Neural cell (in vitro differentiated cells): ENCODE results near the gene ARHGAP40. TPM values are rescaled to one million over a fixed set of nuclear protein-coding genes. Genes with fewer than 3 reads are reported as not detected.

Source experiments
- H2AFZ ChIP-seq: fragments of 200-600, 300-800 bp; sonication (generic), shearing (Covaris generic); 2 replicates; pipeline ENCODE4 v1.6.0; 2014; ENCODE audit warnings: low read depth, mild to moderate bottlenecking, antibody characterized with exemption, low read length, moderate library complexity
- H3F3A ChIP-seq: fragments of 200-600 bp; shearing (Covaris generic); 2 replicates; pipeline ENCODE4 v1.6.1; 2016; ENCODE audit warnings: mild to moderate bottlenecking, moderate library complexity, mixed read lengths, antibody characterized with exemption, low read length; ENCODE audit not compliant: insufficient read depth, poor library complexity, severe bottlenecking
- H3K27ac ChIP-seq: fragments of 200-600, 300-800 bp; sonication (generic), shearing (Covaris generic); 2 replicates; pipeline ENCODE4 v1.5.1; 2014; ENCODE audit warnings: mild to moderate bottlenecking, low read length, moderate library complexity
- H3K27me3 ChIP-seq: fragments of 300-800, 200-600 bp; sonication (generic), shearing (Covaris generic); 2 replicates; pipeline ENCODE4 v1.6.0; 2014; ENCODE audit warnings: mild to moderate bottlenecking, low read depth, low read length, moderate library complexity; ENCODE audit not compliant: insufficient read depth
- H3K36me3 ChIP-seq: fragments of 300-800, 200-600 bp; sonication (generic), shearing (Covaris generic); 2 replicates; pipeline ENCODE4 v1.5.1; 2014; ENCODE audit warnings: mild to moderate bottlenecking, antibody characterized with exemption, low read length, moderate library complexity; ENCODE audit not compliant: insufficient read depth
- H3K4me2 ChIP-seq: fragments of 300-800, 200-600 bp; sonication (generic), shearing (Covaris generic); 2 replicates; pipeline ENCODE4 v1.6.0; 2014; ENCODE audit warnings: mild to moderate bottlenecking, low read length
- H3K4me3 ChIP-seq: fragments of 300-800, 200-600 bp; sonication (generic), shearing (Covaris generic); 2 replicates; pipeline ENCODE4 v1.5.1; 2014; ENCODE audit warnings: mild to moderate bottlenecking, low read length, moderate library complexity
- H3K79me2 ChIP-seq: fragments of 200-600 bp; shearing (Covaris generic); replicated peaks from 2 replicates; pipeline ENCODE4 v1.6.0; 2014; ENCODE audit warnings: mild to moderate bottlenecking, low read length, moderate library complexity; ENCODE audit not compliant: insufficient read depth
- H3K9ac ChIP-seq: fragments of 300-800, 200-600 bp; sonication (generic), shearing (Covaris generic); 2 replicates; pipeline ENCODE4 v1.6.1; 2016; ENCODE audit warnings: mild to moderate bottlenecking, low read length, mixed read lengths
- H3K9me2 ChIP-seq: fragments of 200-600 bp; shearing (Covaris generic); 2 replicates; pipeline ENCODE4 v1.6.1; 2016; ENCODE audit warnings: mild to moderate bottlenecking, low read length, mixed read lengths; ENCODE audit not compliant: insufficient read depth
- H3K9me3 ChIP-seq: fragments of 200-600, 300-800 bp; sonication (generic), shearing (Covaris generic); 2 replicates; pipeline ENCODE4 v1.6.1; 2016; ENCODE audit warnings: mild to moderate bottlenecking, mixed run types, low read length, moderate library complexity, mixed read lengths
- H4K20me1 ChIP-seq: fragments of 200-600 bp; shearing (Covaris generic); 2 replicates; pipeline ENCODE4 v1.6.1; 2016; ENCODE audit warnings: mild to moderate bottlenecking, mixed run types; ENCODE audit not compliant: insufficient read depth
- CTCF ChIP-seq: fragments of 450-650 bp; IDR thresholded peaks from 2 replicates; pipeline ENCODE4 v1.5.1; 2014; ENCODE audit warnings: antibody characterized with exemption, mild to moderate bottlenecking, moderate library complexity; ENCODE audit not compliant: poor library complexity, severe bottlenecking
- EP300 ChIP-seq: fragments of 450-650 bp; conservative IDR thresholded peaks from 2 replicates; pipeline ENCODE4 v1.6.1; 2014; ENCODE audit warnings: antibody characterized with exemption, mild to moderate bottlenecking, moderate library complexity; ENCODE audit not compliant: poor library complexity, severe bottlenecking
- EZH2 ChIP-seq: fragments of 200-600, 300-800 bp; shearing (Covaris generic), sonication (generic); IDR thresholded peaks from 2 replicates; pipeline ENCODE4 v1.6.1; 2014; ENCODE audit warnings: antibody characterized with exemption, low read length, borderline replicate concordance, mild to moderate bottlenecking; ENCODE audit not compliant: insufficient read depth, poor library complexity, severe bottlenecking
- MXI1 ChIP-seq: fragments of 450-650 bp; conservative IDR thresholded peaks from 2 replicates; pipeline ENCODE4 v1.6.1; 2014; ENCODE audit warnings: antibody characterized with exemption, mild to moderate bottlenecking; ENCODE audit not compliant: poor library complexity, severe bottlenecking
- POLR2AphosphoS5 ChIP-seq: IDR thresholded peaks from 2 replicates; pipeline ENCODE4 v1.6.1; 2012
- RAD21 ChIP-seq: fragments of 450-650 bp; conservative IDR thresholded peaks from 2 replicates; pipeline ENCODE4 v1.6.1; 2014; ENCODE audit warnings: antibody characterized with exemption, mild to moderate bottlenecking, moderate library complexity
- SMC3 ChIP-seq: fragments of 450-650 bp; conservative IDR thresholded peaks from 2 replicates; pipeline ENCODE4 v1.6.1; 2014; ENCODE audit warnings: antibody characterized with exemption, mild to moderate bottlenecking, moderate library complexity; ENCODE audit not compliant: poor library complexity
- TAF1 ChIP-seq: IDR thresholded peaks from 2 replicates; pipeline ENCODE4 v1.6.1; 2012; ENCODE audit warnings: low read depth
- polyA plus RNA-seq: library from polyadenylated mRNA; depleted of rRNA; stranded (reverse); fragments of >200 nt; gene quantifications from 2 replicates; pipeline ENCODE4 v1.2.3, GENCODE V29; 2014
- TF ChIP-seq, protein P1 (sequence below): IDR thresholded peaks from 2 replicates; pipeline ENCODE4 v1.6.1; 2012; ENCODE audit warnings: borderline replicate concordance

ARHGAP40 gene
- polyA plus RNA-seq, 1 donor from 2014 or later, result 0.61 TPM

GRCh38 chr20:38586181-38586525, 15.5 kb upstream of the ARHGAP40 start (continued):
- TF ChIP-seq, protein P1, sequence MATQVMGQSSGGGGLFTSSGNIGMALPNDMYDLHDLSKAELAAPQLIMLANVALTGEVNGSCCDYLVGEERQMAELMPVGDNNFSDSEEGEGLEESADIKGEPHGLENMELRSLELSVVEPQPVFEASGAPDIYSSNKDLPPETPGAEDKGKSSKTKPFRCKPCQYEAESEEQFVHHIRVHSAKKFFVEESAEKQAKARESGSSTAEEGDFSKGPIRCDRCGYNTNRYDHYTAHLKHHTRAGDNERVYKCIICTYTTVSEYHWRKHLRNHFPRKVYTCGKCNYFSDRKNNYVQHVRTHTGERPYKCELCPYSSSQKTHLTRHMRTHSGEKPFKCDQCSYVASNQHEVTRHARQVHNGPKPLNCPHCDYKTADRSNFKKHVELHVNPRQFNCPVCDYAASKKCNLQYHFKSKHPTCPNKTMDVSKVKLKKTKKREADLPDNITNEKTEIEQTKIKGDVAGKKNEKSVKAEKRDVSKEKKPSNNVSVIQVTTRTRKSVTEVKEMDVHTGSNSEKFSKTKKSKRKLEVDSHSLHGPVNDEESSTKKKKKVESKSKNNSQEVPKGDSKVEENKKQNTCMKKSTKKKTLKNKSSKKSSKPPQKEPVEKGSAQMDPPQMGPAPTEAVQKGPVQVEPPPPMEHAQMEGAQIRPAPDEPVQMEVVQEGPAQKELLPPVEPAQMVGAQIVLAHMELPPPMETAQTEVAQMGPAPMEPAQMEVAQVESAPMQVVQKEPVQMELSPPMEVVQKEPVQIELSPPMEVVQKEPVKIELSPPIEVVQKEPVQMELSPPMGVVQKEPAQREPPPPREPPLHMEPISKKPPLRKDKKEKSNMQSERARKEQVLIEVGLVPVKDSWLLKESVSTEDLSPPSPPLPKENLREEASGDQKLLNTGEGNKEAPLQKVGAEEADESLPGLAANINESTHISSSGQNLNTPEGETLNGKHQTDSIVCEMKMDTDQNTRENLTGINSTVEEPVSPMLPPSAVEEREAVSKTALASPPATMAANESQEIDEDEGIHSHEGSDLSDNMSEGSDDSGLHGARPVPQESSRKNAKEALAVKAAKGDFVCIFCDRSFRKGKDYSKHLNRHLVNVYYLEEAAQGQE, result no peak

DNA sequence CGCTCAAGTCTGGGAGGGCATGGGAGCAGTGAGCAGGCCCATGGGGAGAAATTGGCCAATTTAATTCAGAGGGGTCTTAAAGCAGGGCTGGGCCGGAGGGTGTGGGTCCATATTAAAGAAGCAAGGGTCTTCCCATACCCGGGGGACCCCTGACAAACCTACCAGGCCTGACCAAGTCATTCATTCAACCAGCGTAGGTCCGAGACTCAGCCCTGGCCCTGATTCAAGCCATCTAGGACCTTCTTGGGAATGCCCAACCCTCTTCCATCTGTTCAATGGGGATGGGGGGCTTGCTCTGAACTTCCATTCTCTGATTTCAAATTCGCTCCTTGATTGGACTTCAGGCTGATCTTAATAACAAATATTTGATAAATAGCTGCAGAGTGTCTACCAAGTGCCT, 13.3 kb upstream of the ARHGAP40 start:
- Histone ChIP-seq H3K9ac (no peak overlapping the region), H3K27me3 (no peaks in the 10 kb centered on the region), H3K27ac (no peak overlapping the region), H3K9me2 (no peaks in the 10 kb centered on the region), H3K36me3 (no peaks in the 10 kb centered on the region), H3K79me2 (no peaks in the 10 kb centered on the region), H3K4me2 (no peak overlapping the region), H3F3A (no peaks in the 10 kb centered on the region), H3K4me3 (no peak overlapping the region), H3K9me3 (no peaks in the 10 kb centered on the region), H4K20me1 (no peaks in the 10 kb centered on the region), H2AFZ (no peak overlapping the region)
- no peak for TF ChIP-seq SMC3
- no peak for TF ChIP-seq CTCF
- no peak for TF ChIP-seq EP300
- TF ChIP-seq POLR2AphosphoS5, result no peak
- no peak for TF ChIP-seq EZH2

DNA sequence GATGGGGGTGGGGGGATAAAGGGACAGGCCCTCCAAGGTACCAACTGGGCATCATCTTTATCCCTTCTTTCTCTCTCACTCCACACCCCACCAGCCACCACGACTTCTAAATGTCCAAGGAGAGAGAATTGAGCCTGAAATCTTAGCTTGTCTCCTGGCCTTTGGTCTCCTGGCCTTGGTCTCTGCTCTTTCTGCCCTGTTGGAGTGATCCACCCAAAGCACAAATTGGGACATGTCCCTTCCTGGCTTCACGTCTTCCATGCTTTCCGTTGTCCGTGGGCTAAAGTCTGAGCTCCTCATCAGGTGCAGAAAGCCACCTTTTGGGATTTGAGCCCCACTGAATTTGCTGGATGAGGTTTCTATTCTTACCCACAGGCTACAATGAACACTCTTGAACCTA, 12.3 kb upstream of the ARHGAP40 start:
- H3K9me2 ChIP-seq, result no peaks in the 10 kb centered on the region
- no peaks in the 10 kb centered on the region for H3K79me2 ChIP-seq
- H3K36me3 ChIP-seq, result no peaks in the 10 kb centered on the region
- no peak overlapping the region for H2AFZ ChIP-seq
- no peak overlapping the region for H3K4me3 ChIP-seq
- no peak overlapping the region for H3K27ac ChIP-seq
- H3K9me3 ChIP-seq, result no peaks in the 10 kb centered on the region
- TF ChIP-seq MXI1, result no peak
- TF ChIP-seq RAD21, result no peak
- no peak for TF ChIP-seq EZH2
- no peak for TF ChIP-seq TAF1
- TF ChIP-seq EP300, result no peak
- TF ChIP-seq CTCF, result no peak
- no peak for TF ChIP-seq SMC3
- TF ChIP-seq POLR2AphosphoS5, result no peak
- TF ChIP-seq, protein P1, result no peak
- no peaks in the 10 kb centered on the region for H4K20me1 ChIP-seq
- no peaks in the 10 kb centered on the region for H3F3A ChIP-seq
- no peak overlapping the region for H3K4me2 ChIP-seq
- no peak overlapping the region for H3K9ac ChIP-seq
- no peaks in the 10 kb centered on the region for H3K27me3 ChIP-seq
